ENCODE data around the gene KRTAP6-1. TPM values are rescaled to one million over a fixed set of nuclear protein-coding genes. Genes with fewer than 3 reads are reported as not detected.

The KRTAP6-1 gene
- total RNA-seq, 1 donor from 2014 or later, result not detected

DNA sequence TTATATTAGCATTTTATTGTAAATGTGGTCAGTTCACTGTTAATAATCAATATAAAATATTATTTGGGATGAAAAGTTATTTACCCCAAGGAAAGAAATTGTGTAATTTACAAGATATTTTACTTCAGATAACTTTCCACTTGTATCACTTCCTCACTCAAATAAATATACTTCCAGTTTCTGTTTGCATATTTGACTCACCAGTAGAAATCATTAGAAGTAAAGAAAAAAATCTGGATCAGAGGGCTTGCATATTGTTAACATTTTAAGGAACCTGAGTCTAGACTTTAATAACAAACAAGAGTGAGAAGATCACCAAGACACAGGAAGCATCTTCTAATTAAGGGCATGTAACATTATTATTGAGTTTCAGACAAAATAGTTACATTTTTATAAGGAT is 6.3 kb upstream of the KRTAP6-1 start:
- TF ChIP-seq, protein P1, sequence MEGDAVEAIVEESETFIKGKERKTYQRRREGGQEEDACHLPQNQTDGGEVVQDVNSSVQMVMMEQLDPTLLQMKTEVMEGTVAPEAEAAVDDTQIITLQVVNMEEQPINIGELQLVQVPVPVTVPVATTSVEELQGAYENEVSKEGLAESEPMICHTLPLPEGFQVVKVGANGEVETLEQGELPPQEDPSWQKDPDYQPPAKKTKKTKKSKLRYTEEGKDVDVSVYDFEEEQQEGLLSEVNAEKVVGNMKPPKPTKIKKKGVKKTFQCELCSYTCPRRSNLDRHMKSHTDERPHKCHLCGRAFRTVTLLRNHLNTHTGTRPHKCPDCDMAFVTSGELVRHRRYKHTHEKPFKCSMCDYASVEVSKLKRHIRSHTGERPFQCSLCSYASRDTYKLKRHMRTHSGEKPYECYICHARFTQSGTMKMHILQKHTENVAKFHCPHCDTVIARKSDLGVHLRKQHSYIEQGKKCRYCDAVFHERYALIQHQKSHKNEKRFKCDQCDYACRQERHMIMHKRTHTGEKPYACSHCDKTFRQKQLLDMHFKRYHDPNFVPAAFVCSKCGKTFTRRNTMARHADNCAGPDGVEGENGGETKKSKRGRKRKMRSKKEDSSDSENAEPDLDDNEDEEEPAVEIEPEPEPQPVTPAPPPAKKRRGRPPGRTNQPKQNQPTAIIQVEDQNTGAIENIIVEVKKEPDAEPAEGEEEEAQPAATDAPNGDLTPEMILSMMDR (IDR thresholded peaks at IDR 0.05), result no peak
- intact Hi-C loops (cut with DNase I), result no loop called here
- no peak for DNase-seq

GRCh38 chr21:30616125-30616524 is 2.4 kb upstream of the KRTAP6-1 start, which contains the start of gene KRTAP20-1:
Gene KRTAP20-1, plus strand, starts transcription at chr21:30616425. Its CDS starts 30 bp downstream, at chr21:30616455.
- Histone ChIP-seq H3K27me3 (no peaks in the 10 kb centered on the region), H3K4me3 (no peak within 1 kb of the TSS), H3K9me3 (no peaks in the 10 kb centered on the region), H3K27ac (no peak within 1 kb of the TSS), H3K36me3 (no peaks in the 10 kb centered on the region), H3K4me1 (no peaks in the 10 kb centered on the region)
- TF ChIP-seq, protein P1 (IDR thresholded peaks at IDR 0.05), result no peak
- intact Hi-C loops (cut with DNase I), result no loop called here
- no peak for ATAC-seq
- DNase-seq, result no peak

More for the DNA sequence above, 6.3 kb upstream of the KRTAP6-1 start:
- Histone ChIP-seq H3K4me1 (no peaks in the 10 kb centered on the region), H3K27me3 (no peaks in the 10 kb centered on the region), H3K9me3 (no peaks in the 10 kb centered on the region), H3K27ac (no peak overlapping the region), H3K4me3 (no peak overlapping the region), H3K36me3 (no peaks in the 10 kb centered on the region)
- no peak for ATAC-seq

DNA sequence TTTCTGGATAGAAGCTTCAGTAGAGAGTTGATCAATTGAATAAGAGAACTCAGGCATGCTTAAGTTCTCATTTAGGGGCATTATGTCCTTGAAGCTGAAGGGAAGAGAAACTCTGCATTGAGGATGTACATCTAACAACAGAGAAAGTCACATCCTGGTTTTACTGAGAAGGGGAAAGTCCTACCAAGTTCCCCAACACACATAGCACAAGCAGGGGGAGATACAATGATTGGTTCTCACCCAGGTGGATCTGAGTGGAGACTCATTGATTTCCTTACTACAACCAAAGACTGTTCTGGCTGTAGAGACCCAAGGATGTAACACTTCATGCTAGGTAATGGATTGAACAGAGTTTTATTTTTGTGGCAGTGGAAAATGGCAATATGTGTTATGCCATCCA is 1.5 kb upstream of the KRTAP6-1 start:
- intact Hi-C loops (cut with DNase I), result no loop called here
- Histone ChIP-seq H3K27ac (no peak overlapping the region), H3K36me3 (no peaks in the 10 kb centered on the region), H3K9me3 (no peaks in the 10 kb centered on the region), H3K27me3 (no peaks in the 10 kb centered on the region), H3K4me1 (no peaks in the 10 kb centered on the region), H3K4me3 (no peak overlapping the region)
- no peak for ATAC-seq
- TF ChIP-seq, protein P1 (IDR thresholded peaks at IDR 0.05), result no peak
- DNase-seq, result no peak

GRCh38 chr21:30612132-30612531 is 1.6 kb downstream of the KRTAP6-1 start:
- ATAC-seq (no peak), DNase-seq (no peak)
- Histone ChIP-seq H3K27me3 (no peaks in the 10 kb centered on the region), H3K4me1 (no peaks in the 10 kb centered on the region), H3K9me3 (no peaks in the 10 kb centered on the region), H3K36me3 (no peaks in the 10 kb centered on the region), H3K4me3 (no peak overlapping the region), H3K27ac (no peak overlapping the region)
- intact Hi-C loops (cut with DNase I), result no loop called here
- TF ChIP-seq, protein P1 (IDR thresholded peaks at IDR 0.05), result no peak

GRCh38 chr21:30605968-30606367 is 7.8 kb downstream of the KRTAP6-1 start:
- no peaks in the 10 kb centered on the region for H3K4me1 ChIP-seq
- no peak overlapping the region for H3K4me3 ChIP-seq
- intact Hi-C loops (cut with DNase I), result no loop called here
- no peak overlapping the region for H3K27ac ChIP-seq
- no peaks in the 10 kb centered on the region for H3K36me3 ChIP-seq
- ATAC-seq (no peak), DNase-seq (no peak)
- H3K27me3 ChIP-seq, result no peaks in the 10 kb centered on the region
- TF ChIP-seq, protein P1 (IDR thresholded peaks at IDR 0.05), result no peak
- no peaks in the 10 kb centered on the region for H3K9me3 ChIP-seq

- Histone ChIP-seq H3K4me1 (no peaks in the 10 kb centered on the region), H3K27me3 (no peaks in the 10 kb centered on the region), H3K36me3 (no peaks in the 10 kb centered on the region), H3K9me3 (no peaks in the 10 kb centered on the region), H3K4me3 (no peak within 1 kb of the TSS), H3K27ac (no peak within 1 kb of the TSS)
- DNase-seq (no peak), ATAC-seq (no peak)
- TF ChIP-seq, protein P1 (IDR thresholded peaks at IDR 0.05), result no peak
- intact Hi-C loops (cut with DNase I), result no loop called here
Measured at GRCh38 chr21:30600787-30601186, 12.9 kb downstream of the KRTAP6-1 start, which contains the start of gene KRTAP22-1. Gene KRTAP22-1, plus strand, starts transcription at chr21:30601087.
